Astrocyte (in vitro differentiated cells and primary cell): Measurements from ENCODE around the gene ECHS1.

ENCODE experiments used
- CTCF ChIP-seq: IDR thresholded peaks from 2 replicates; pipeline ENCODE4 v1.5.1; 2011; ENCODE audit warnings: low read depth, mild to moderate bottlenecking, inconsistent platforms, low read length, moderate library complexity; ENCODE audit not compliant: insufficient read depth
- EZH2 ChIP-seq: IDR thresholded peaks from 2 replicates; pipeline ENCODE4 v1.6.1; 2012; ENCODE audit warnings: mild to moderate bottlenecking, low read length, inconsistent platforms; ENCODE audit not compliant: insufficient read depth

GRCh38 chr10:133316732-133317131 lies 56.4 kb downstream of the ECHS1 start:
- TF ChIP-seq CTCF: no peak
- TF ChIP-seq EZH2: no peak
